ENCODE measurements around the gene TMEM165. TPM values are rescaled to one million over a fixed set of nuclear protein-coding genes. Genes with fewer than 3 reads are reported as not detected.
A peak's percentile ranks its signal among the peaks of the same experiment; 100 is the strongest.

TMEM165 gene
- polyA plus RNA-seq, 1 donor: 59.3 TPM

DNA sequence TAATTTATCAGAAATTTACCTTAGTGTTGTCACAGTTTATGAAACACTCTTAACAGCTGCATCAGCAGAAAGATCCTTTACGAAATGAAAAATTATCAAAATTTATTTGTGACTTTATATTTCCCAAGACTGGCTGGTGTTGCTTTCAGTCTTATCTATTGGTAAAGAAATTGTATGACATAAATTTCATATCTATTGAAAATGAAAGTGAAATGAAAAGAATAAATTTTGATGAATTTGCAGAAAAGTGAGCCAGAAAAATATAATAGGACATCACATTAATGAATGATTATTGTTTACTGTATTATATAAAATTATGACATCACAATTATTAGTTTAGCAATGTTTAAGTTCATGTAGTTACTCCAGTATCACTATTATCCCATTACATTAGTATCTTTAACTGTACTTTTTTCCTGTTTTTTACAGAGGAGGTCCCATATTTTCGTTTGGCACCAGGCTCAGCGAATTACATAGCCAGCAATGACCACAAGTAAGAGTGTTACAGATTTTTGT, 13.2 kb upstream of the TMEM165 start:
- Histone ChIP-seq H3K9me3 (ENCODE audit: control insufficient read depth, low read depth, low read length) (no peaks in the 10 kb centered on the region), H3K36me3 (ENCODE audit: control insufficient read depth, insufficient read depth, low read length) (no peaks in the 10 kb centered on the region), H3K27ac (ENCODE audit: low read length) (no peak overlapping the region), H3K4me3 (ENCODE audit: low read length) (no peak overlapping the region), H3K27me3 (ENCODE audit: control insufficient read depth, insufficient read depth, low read length) (no peaks in the 10 kb centered on the region), H3K4me1 (ENCODE audit: control insufficient read depth, insufficient read depth, low read length) (no peaks in the 10 kb centered on the region)
- no peak for DNase-seq
- WGBS (ENCODE audit: insufficient coverage, low lambda C conversion rate): 93% methylated on average over 3 of the region's 3 CpGs

DNA sequence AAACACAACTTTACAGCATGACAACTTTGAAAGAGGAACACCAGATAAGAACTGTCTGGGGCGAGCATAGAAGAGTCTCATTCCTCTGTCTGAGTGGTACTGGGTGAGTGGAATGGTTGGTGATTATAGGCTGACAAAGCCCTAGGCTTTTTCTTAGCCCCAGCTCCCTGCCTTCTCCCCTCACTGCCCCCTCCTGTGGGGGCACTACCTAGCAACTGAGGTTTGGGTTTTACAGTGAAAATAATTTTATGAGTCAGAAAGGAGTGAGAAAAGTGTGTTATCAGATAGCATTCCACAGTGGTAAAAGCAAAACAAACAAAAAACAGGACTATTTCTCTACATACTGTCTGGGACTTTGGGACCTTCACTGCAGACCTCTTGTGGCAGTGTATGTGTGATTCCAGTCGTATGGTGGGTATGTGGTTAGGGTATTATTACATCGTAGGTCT, 10.5 kb upstream of the TMEM165 start:
- no CpG with 5 or more reads among the region's 3 CpGs for WGBS (ENCODE audit: insufficient coverage, low lambda C conversion rate)
- no peak for DNase-seq

GRCh38 chr4:55386073-55386472, 9.7 kb upstream of the TMEM165 start:
- H3K27me3 ChIP-seq (ENCODE audit: control insufficient read depth, insufficient read depth, low read length): no peaks in the 10 kb centered on the region

More for the DNA sequence above, 10.5 kb upstream of the TMEM165 start:
- Histone ChIP-seq H3K27me3 (ENCODE audit: control insufficient read depth, insufficient read depth, low read length) (no peaks in the 10 kb centered on the region), H3K27ac (ENCODE audit: low read length) (no peak overlapping the region), H3K9me3 (ENCODE audit: control insufficient read depth, low read depth, low read length) (no peaks in the 10 kb centered on the region), H3K4me1 (ENCODE audit: control insufficient read depth, insufficient read depth, low read length) (no peaks in the 10 kb centered on the region), H3K36me3 (ENCODE audit: control insufficient read depth, insufficient read depth, low read length) (no peaks in the 10 kb centered on the region), H3K4me3 (ENCODE audit: low read length) (no peak overlapping the region)

GRCh38 chr4:55386840-55387239, 8.9 kb upstream of the TMEM165 start:
- WGBS (ENCODE audit: insufficient coverage, low lambda C conversion rate): no CpG with 5 or more reads among the region's 2 CpGs
- DNase-seq: no peak
- peaks cover 3% of the 10 kb centered on the region for H3K4me1 ChIP-seq (ENCODE audit: control insufficient read depth, insufficient read depth, low read length)

More at GRCh38 chr4:55386073-55386472, 9.7 kb upstream of the TMEM165 start:
- Histone ChIP-seq H3K36me3 (ENCODE audit: control insufficient read depth, insufficient read depth, low read length) (no peaks in the 10 kb centered on the region), H3K4me3 (ENCODE audit: low read length) (no peak overlapping the region), H3K4me1 (ENCODE audit: control insufficient read depth, insufficient read depth, low read length) (peaks cover under 1% of the 10 kb centered on the region), H3K9me3 (ENCODE audit: control insufficient read depth, low read depth, low read length) (no peaks in the 10 kb centered on the region), H3K27ac (ENCODE audit: low read length) (no peak overlapping the region)
- no peak for DNase-seq

DNA sequence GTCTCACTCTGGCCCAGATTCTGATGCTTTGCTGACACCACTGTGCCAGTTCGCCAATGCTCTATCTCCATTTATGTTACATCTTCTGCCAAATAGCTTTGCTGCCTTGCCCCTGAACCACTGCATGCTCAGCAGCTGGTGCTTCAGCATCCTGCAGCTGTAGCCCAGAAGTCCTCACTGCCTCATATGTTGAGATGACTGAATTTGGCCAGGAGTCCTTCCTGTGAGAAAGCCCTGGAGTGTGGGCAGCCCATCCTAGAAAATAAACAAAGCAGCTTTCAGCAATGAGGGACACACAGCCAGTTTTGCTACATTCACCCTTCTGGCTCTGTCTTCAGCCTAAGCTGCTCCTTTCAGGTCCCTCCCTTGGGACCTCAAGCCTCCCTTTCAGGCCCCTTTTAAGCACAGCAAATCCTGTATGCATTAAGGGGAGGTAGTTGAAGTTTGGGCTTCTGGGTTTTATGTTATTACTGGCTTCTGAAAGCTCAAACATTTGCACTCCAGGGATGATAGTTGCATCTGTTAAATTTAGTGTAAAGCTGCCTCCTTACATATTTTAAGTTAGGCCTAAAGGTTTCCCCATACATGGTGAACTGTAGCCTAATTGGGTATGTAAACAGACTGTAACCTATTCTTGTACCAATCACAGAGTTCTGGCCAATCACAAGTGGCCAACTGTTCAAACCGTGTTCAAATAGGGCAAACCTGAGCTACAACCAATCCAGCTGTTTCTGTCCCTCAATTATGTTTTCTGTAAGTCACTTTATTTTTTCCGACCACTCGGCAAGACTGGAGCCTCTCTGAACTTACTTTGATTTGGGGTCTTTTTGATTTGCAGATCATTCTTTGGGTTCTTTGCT, 2.1 kb upstream of the TMEM165 start:
- H3K27ac ChIP-seq (ENCODE audit: low read length): no peak overlapping the region
- peaks cover 17% of the 10 kb centered on the region for H3K4me1 ChIP-seq (ENCODE audit: control insufficient read depth, insufficient read depth, low read length)
- no peak for DNase-seq
- H3K4me3 ChIP-seq (ENCODE audit: low read length): no peak overlapping the region
- no peaks in the 10 kb centered on the region for H3K9me3 ChIP-seq (ENCODE audit: control insufficient read depth, low read depth, low read length)
- H3K36me3 ChIP-seq (ENCODE audit: control insufficient read depth, insufficient read depth, low read length): no peaks in the 10 kb centered on the region
- 100% methylated on average over 2 of the region's 4 CpGs for WGBS (ENCODE audit: insufficient coverage, low lambda C conversion rate)
- no peaks in the 10 kb centered on the region for H3K27me3 ChIP-seq (ENCODE audit: control insufficient read depth, insufficient read depth, low read length)

More at GRCh38 chr4:55386840-55387239, 8.9 kb upstream of the TMEM165 start:
- H3K36me3 ChIP-seq (ENCODE audit: control insufficient read depth, insufficient read depth, low read length): no peaks in the 10 kb centered on the region
- H3K27ac ChIP-seq (ENCODE audit: low read length): no peak overlapping the region
- H3K9me3 ChIP-seq (ENCODE audit: control insufficient read depth, low read depth, low read length): no peaks in the 10 kb centered on the region
- no peak overlapping the region for H3K4me3 ChIP-seq (ENCODE audit: low read length)
- H3K27me3 ChIP-seq (ENCODE audit: control insufficient read depth, insufficient read depth, low read length): no peaks in the 10 kb centered on the region

GRCh38 chr4:55395218-55395528, 584 bp upstream of the TMEM165 start:
- Histone ChIP-seq H3K36me3 (ENCODE audit: control insufficient read depth, insufficient read depth, low read length) (no peaks in the 10 kb centered on the region), H3K27ac (ENCODE audit: low read length) (peak overlapping the region; percentile 90), H3K4me1 (ENCODE audit: control insufficient read depth, insufficient read depth, low read length) (peaks cover 20% of the 10 kb centered on the region), H3K27me3 (ENCODE audit: control insufficient read depth, insufficient read depth, low read length) (no peaks in the 10 kb centered on the region), H3K9me3 (ENCODE audit: control insufficient read depth, low read depth, low read length) (no peaks in the 10 kb centered on the region), H3K4me3 (ENCODE audit: low read length) (peak overlapping the region; percentile 59)
- no CpG with 5 or more reads among the region's 4 CpGs for WGBS (ENCODE audit: insufficient coverage, low lambda C conversion rate)
- no peak for DNase-seq

- DNase-seq: peak; percentile 31 to 74
- no peaks in the 10 kb centered on the region for H3K27me3 ChIP-seq (ENCODE audit: control insufficient read depth, insufficient read depth, low read length)
- H3K27ac ChIP-seq (ENCODE audit: low read length): peak overlapping the region; percentile 90
- WGBS (ENCODE audit: insufficient coverage, low lambda C conversion rate): 0% methylated on average over 1 of the region's 41 CpGs
- H3K36me3 ChIP-seq (ENCODE audit: control insufficient read depth, insufficient read depth, low read length): no peaks in the 10 kb centered on the region
- peaks cover 18% of the 10 kb centered on the region for H3K4me1 ChIP-seq (ENCODE audit: control insufficient read depth, insufficient read depth, low read length)
- H3K4me3 ChIP-seq (ENCODE audit: low read length): peak overlapping the region; percentile 59
- no peaks in the 10 kb centered on the region for H3K9me3 ChIP-seq (ENCODE audit: control insufficient read depth, low read depth, low read length)
Measured at GRCh38 chr4:55396308-55397125, 760 bp downstream of the TMEM165 start.

- H3K9me3 ChIP-seq (ENCODE audit: control insufficient read depth, low read depth, low read length): no peaks in the 10 kb centered on the region
- peak overlapping the region; percentile 90 for H3K27ac ChIP-seq (ENCODE audit: low read length)
- peak overlapping the region; percentile 59 for H3K4me3 ChIP-seq (ENCODE audit: low read length)
- DNase-seq: no peak
- no peaks in the 10 kb centered on the region for H3K36me3 ChIP-seq (ENCODE audit: control insufficient read depth, insufficient read depth, low read length)
- H3K4me1 ChIP-seq (ENCODE audit: control insufficient read depth, insufficient read depth, low read length): peaks cover 18% of the 10 kb centered on the region
- no CpG with 5 or more reads among the region's 7 CpGs for WGBS (ENCODE audit: insufficient coverage, low lambda C conversion rate)
- no peaks in the 10 kb centered on the region for H3K27me3 ChIP-seq (ENCODE audit: control insufficient read depth, insufficient read depth, low read length)
Measured at GRCh38 chr4:55397126-55397436, 1.3 kb downstream of the TMEM165 start.

DNA sequence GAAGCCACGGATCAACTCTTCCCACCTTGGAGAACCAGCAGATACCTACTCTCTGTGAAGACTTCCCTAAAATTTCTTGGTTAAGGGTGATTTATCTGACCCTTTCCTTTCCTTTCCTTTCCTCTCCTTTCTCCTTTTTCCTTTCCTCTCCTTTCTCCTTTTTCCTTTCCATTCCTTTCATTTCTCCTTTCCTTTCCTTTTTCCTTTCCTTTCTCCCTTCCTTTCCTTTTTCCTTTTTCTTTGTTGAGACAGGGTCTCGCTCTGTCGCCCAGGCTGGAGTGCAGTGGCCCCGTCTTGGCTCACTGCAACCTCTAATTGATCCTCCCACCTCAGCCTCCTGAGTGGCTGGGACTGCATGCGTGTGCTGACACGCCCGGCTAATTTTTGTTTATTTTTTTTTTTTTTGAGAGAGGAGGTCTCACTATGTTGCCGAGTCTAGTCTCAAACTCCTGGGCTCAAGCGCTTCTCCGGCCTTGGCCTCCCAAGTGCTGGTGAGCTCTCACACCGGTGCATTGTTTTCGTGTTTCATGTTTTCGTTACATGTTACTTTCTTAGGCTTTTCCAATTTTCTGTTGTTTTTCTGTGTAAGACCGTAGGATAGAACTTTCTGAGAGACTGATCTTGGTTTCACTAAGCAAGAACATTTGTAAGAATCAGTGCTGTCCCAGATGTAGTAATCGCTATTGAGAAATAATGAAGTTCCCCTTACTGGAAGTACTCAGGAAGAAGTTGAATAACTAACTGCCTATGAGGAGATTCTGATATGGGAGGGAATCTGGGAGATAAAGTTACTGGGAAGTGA, 2.0 kb downstream of the TMEM165 start:
- WGBS (ENCODE audit: insufficient coverage, low lambda C conversion rate): 47% methylated on average over 5 of the region's 15 CpGs
- H3K27me3 ChIP-seq (ENCODE audit: control insufficient read depth, insufficient read depth, low read length): no peaks in the 10 kb centered on the region
- H3K27ac ChIP-seq (ENCODE audit: low read length): peak overlapping the region; percentile 90
- H3K36me3 ChIP-seq (ENCODE audit: control insufficient read depth, insufficient read depth, low read length): no peaks in the 10 kb centered on the region
- no peaks in the 10 kb centered on the region for H3K9me3 ChIP-seq (ENCODE audit: control insufficient read depth, low read depth, low read length)
- peak overlapping the region; percentile 59 for H3K4me3 ChIP-seq (ENCODE audit: low read length)
- peak; percentile 29 to 52 for DNase-seq
- peaks cover 18% of the 10 kb centered on the region for H3K4me1 ChIP-seq (ENCODE audit: control insufficient read depth, insufficient read depth, low read length)

DNA sequence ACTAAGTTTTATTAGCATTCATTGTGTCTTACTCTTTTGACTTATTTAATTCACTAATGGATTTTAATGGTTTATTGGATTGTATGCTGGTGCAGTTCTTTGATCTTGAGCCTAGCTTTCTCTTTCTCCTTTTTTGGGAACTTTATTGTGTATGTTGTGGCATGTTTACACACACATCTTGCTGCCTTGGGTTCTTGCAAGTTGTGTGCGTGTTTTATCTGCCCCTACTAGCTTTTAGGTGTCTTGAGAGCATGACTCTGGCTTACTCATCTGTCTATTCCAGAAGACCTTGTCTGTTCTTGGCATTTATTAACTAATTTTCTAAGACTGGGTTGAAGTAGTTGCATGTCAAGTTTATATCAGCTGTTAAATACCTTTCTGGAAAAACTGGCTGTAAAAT, 2.7 kb downstream of the TMEM165 start:
- peaks cover 18% of the 10 kb centered on the region for H3K4me1 ChIP-seq (ENCODE audit: control insufficient read depth, insufficient read depth, low read length)
- no peaks in the 10 kb centered on the region for H3K36me3 ChIP-seq (ENCODE audit: control insufficient read depth, insufficient read depth, low read length)
- no peak overlapping the region for H3K4me3 ChIP-seq (ENCODE audit: low read length)
- H3K27me3 ChIP-seq (ENCODE audit: control insufficient read depth, insufficient read depth, low read length): no peaks in the 10 kb centered on the region
- DNase-seq: peak in 1 of 2 donors; percentile 30
- H3K27ac ChIP-seq (ENCODE audit: low read length): peak overlapping the region; percentile 5
- H3K9me3 ChIP-seq (ENCODE audit: control insufficient read depth, low read depth, low read length): no peaks in the 10 kb centered on the region
- WGBS (ENCODE audit: insufficient coverage, low lambda C conversion rate): no CpG with 5 or more reads among the region's 1 CpG

Data from large intestine (tissue), 3 donors.